Activated B cell treated with CpG ODN at 0.5 μM for 24 hours (primary cell): ENCODE data around the gene HAUS7. TPM values are rescaled to one million over a fixed set of nuclear protein-coding genes. Genes with fewer than 3 reads are reported as not detected.

Source experiments
- ATAC-seq: fragments of 200-7000 bp; cut with Tn5 transposase; one replicate; pipeline ENCODE4 v1.10.0; 2021; ENCODE audit warnings: low read depth, mild to moderate bottlenecking, moderate library complexity
- CTCF ChIA-PET: fragments of 350-600 bp; sonication (Branson Sonifier 250); formaldehyde crosslinking; loops from one replicate; lab custom pipeline; 2021; ENCODE audit warnings: antibody characterized with exemption; lab: Charles Lee
- POLR2A ChIA-PET: fragments of 350-600 bp; sonication (Branson Sonifier 250); formaldehyde crosslinking; loops from one replicate; lab custom pipeline; 2021; ENCODE audit warnings: antibody characterized with exemption; lab: Charles Lee
- DNase-seq: peaks from one replicate; pipeline ENCODE4 v3.0.0; 2022
- H3K27ac Mint-ChIP-seq: one replicate; pipeline ENCODE4 v1.8.0; 2020; ENCODE audit warnings: mixed read lengths
- H3K27me3 Mint-ChIP-seq: one replicate; pipeline ENCODE4 v1.8.0; 2021; ENCODE audit warnings: mixed read lengths
- H3K36me3 Mint-ChIP-seq: one replicate; pipeline ENCODE4 v1.8.0; 2021; ENCODE audit warnings: low read depth, mixed read lengths
- H3K4me1 Mint-ChIP-seq: one replicate; pipeline ENCODE4 v1.8.0; 2021; ENCODE audit warnings: mixed read lengths
- H3K4me3 Mint-ChIP-seq: one replicate; pipeline ENCODE4 v1.8.0; 2020; ENCODE audit warnings: mild to moderate bottlenecking, mixed read lengths
- H3K9me3 Mint-ChIP-seq: one replicate; pipeline ENCODE4 v1.8.0; 2020; ENCODE audit warnings: mixed read lengths
- CTCF ChIP-seq: fragments of 200-600 bp; IDR thresholded peaks from one replicate; pipeline ENCODE4 v1.8.0; 2022; ENCODE audit warnings: antibody characterized with exemption, mild to moderate bottlenecking
- intact Hi-C: fragments of 100-400 bp; cut with micrococcal nuclease; formaldehyde crosslinking; loops from one replicate; pipeline ENCODE4 v1.15.1; 2024
- total RNA-seq: library from RNA; stranded (reverse); gene quantifications from 2 replicates; pipeline ENCODE4 v1.2.3, GENCODE V29; 2022

The HAUS7 gene
- total RNA-seq, 1 donor from 2014 or later = 39.2 TPM

GRCh38 chrX:153468008-153468580 is 2.3 kb downstream of the HAUS7 start:
- H3K4me1 Mint-ChIP-seq = peaks cover 11% of the 10 kb centered on the region
- ATAC-seq = no peak
- no peak overlapping the region for H3K4me3 Mint-ChIP-seq
- ChIA-PET POLR2A (no interaction called here), CTCF (no interaction called here)
- DNase-seq = no peak
- H3K27me3 Mint-ChIP-seq = no peaks in the 10 kb centered on the region
- H3K9me3 Mint-ChIP-seq = no peaks in the 10 kb centered on the region
- H3K27ac Mint-ChIP-seq = no peak overlapping the region
- TF ChIP-seq CTCF = no peak
- intact Hi-C loops = no loop called here
- peaks cover 18% of the 10 kb centered on the region for H3K36me3 Mint-ChIP-seq

GRCh38 chrX:153465691-153466380 is 4.5 kb downstream of the HAUS7 start:
- Mint-ChIP-seq H3K4me3 (no peak overlapping the region), H3K27ac (no peak overlapping the region), H3K27me3 (no peaks in the 10 kb centered on the region), H3K4me1 (peaks cover 7% of the 10 kb centered on the region), H3K9me3 (no peaks in the 10 kb centered on the region), H3K36me3 (peaks cover 31% of the 10 kb centered on the region)
- no peak for ATAC-seq
- DNase-seq = no peak
- ChIA-PET POLR2A (interaction anchor here (0.7 kb wide), 1 partner anchor 52 kb away, joined by 3 read pairs; no protein-coding TSS in a partner anchor), CTCF (no interaction called here)
- TF ChIP-seq CTCF = no peak
- intact Hi-C loops = no loop called here

- peaks cover 3% of the 10 kb centered on the region for H3K4me1 Mint-ChIP-seq
- no peak overlapping the region for H3K4me3 Mint-ChIP-seq
- H3K36me3 Mint-ChIP-seq = peaks cover 38% of the 10 kb centered on the region
- H3K27ac Mint-ChIP-seq = no peak overlapping the region
- TF ChIP-seq CTCF = no peak
- intact Hi-C loops = no loop called here
- DNase-seq = no peak
- ATAC-seq = no peak
- H3K9me3 Mint-ChIP-seq = no peaks in the 10 kb centered on the region
- POLR2A ChIA-PET = no interaction called here
- no peaks in the 10 kb centered on the region for H3K27me3 Mint-ChIP-seq
- CTCF ChIA-PET = no interaction called here
Observed at GRCh38 chrX:153464116-153464515, 6.3 kb downstream of the HAUS7 start.

GRCh38 chrX:153463556-153463955 is 6.8 kb downstream of the HAUS7 start:
- no peak overlapping the region for H3K4me3 Mint-ChIP-seq
- H3K9me3 Mint-ChIP-seq = no peaks in the 10 kb centered on the region

More at GRCh38 chrX:153463556-153463955, 6.8 kb downstream of the HAUS7 start:
- intact Hi-C loops = no loop called here
- H3K27ac Mint-ChIP-seq = no peak overlapping the region
- CTCF ChIA-PET = no interaction called here
- DNase-seq = no peak
- POLR2A ChIA-PET = no interaction called here
- no peak for ATAC-seq
- H3K36me3 Mint-ChIP-seq = peaks cover 44% of the 10 kb centered on the region
- no peaks in the 10 kb centered on the region for H3K27me3 Mint-ChIP-seq
- TF ChIP-seq CTCF = no peak
- no peaks in the 10 kb centered on the region for H3K4me1 Mint-ChIP-seq
